Osteoblast (primary cell): ENCODE data around the gene HOXA3. TPM values are rescaled to one million over a fixed set of nuclear protein-coding genes. Genes with fewer than 3 reads are reported as not detected.
A peak's percentile ranks its signal among the peaks of the same experiment; 100 is the strongest.

Source experiments
- DNase-seq: peaks from one replicate; pipeline ENCODE4 v3.0.0; 2011; ENCODE audit warnings: low spot score, mixed read lengths; ENCODE audit not compliant: insufficient read length; ENCODE audit errors: missing footprints
- H2AFZ ChIP-seq: 2 replicates; pipeline ENCODE4 v1.6.0; 2011; ENCODE audit warnings: mild to moderate bottlenecking, low read length
- H3K27ac ChIP-seq: 2 replicates; pipeline ENCODE4 v1.5.1; 2011; ENCODE audit warnings: mild to moderate bottlenecking, low read depth, low read length, moderate library complexity
- H3K27me3 ChIP-seq: 2 replicates; pipeline ENCODE4 v1.6.0; 2012; ENCODE audit warnings: mild to moderate bottlenecking, control low read depth, inconsistent platforms, low read length, moderate library complexity; ENCODE audit not compliant: insufficient read depth
- H3K36me3 ChIP-seq: 2 replicates; pipeline ENCODE4 v1.5.1; 2011; ENCODE audit warnings: mild to moderate bottlenecking, low read length, control low read depth, moderate library complexity; ENCODE audit not compliant: insufficient read depth
- H3K4me1 ChIP-seq: 2 replicates; pipeline ENCODE4 v1.5.1; 2011; ENCODE audit warnings: mild to moderate bottlenecking, low read length, control low read depth, moderate library complexity; ENCODE audit not compliant: insufficient read depth
- H3K4me2 ChIP-seq: 2 replicates; pipeline ENCODE4 v1.6.0; 2011; ENCODE audit warnings: mild to moderate bottlenecking, low read length; ENCODE audit not compliant: insufficient read depth
- H3K4me3 ChIP-seq: fragments of 200-600 bp; sonication (generic); 3 replicates; pipeline ENCODE4 v1.5.1; 2012; ENCODE audit warnings: mild to moderate bottlenecking, low read length, inconsistent platforms; ENCODE audit not compliant: insufficient read depth
- H3K79me2 ChIP-seq: 2 replicates; pipeline ENCODE4 v1.6.0; 2012; ENCODE audit warnings: mild to moderate bottlenecking, low read length, control low read depth, inconsistent platforms; ENCODE audit not compliant: insufficient read depth
- H3K9me3 ChIP-seq: 2 replicates; pipeline ENCODE4 v1.5.1; 2011; ENCODE audit warnings: low read depth, low read length, control low read depth
- H4K20me1 ChIP-seq: 2 replicates; pipeline ENCODE4 v1.6.0; 2012; ENCODE audit warnings: mild to moderate bottlenecking, low read length, control low read depth; ENCODE audit not compliant: insufficient read depth
- total RNA-seq: library from RNA; depleted of rRNA; stranded (reverse); fragments of >200 nt; gene quantifications from 2 replicates; pipeline ENCODE4 v1.2.3, GENCODE V29; 2012
- TF ChIP-seq, protein P1 (sequence below): IDR thresholded peaks from 2 replicates; pipeline ENCODE4 v1.5.1; 2011; ENCODE audit warnings: mild to moderate bottlenecking, low read depth, low read length, moderate library complexity; ENCODE audit errors: extremely low read depth

HOXA3 gene
- total RNA-seq, 1 donor, result 4.0 TPM

DNA sequence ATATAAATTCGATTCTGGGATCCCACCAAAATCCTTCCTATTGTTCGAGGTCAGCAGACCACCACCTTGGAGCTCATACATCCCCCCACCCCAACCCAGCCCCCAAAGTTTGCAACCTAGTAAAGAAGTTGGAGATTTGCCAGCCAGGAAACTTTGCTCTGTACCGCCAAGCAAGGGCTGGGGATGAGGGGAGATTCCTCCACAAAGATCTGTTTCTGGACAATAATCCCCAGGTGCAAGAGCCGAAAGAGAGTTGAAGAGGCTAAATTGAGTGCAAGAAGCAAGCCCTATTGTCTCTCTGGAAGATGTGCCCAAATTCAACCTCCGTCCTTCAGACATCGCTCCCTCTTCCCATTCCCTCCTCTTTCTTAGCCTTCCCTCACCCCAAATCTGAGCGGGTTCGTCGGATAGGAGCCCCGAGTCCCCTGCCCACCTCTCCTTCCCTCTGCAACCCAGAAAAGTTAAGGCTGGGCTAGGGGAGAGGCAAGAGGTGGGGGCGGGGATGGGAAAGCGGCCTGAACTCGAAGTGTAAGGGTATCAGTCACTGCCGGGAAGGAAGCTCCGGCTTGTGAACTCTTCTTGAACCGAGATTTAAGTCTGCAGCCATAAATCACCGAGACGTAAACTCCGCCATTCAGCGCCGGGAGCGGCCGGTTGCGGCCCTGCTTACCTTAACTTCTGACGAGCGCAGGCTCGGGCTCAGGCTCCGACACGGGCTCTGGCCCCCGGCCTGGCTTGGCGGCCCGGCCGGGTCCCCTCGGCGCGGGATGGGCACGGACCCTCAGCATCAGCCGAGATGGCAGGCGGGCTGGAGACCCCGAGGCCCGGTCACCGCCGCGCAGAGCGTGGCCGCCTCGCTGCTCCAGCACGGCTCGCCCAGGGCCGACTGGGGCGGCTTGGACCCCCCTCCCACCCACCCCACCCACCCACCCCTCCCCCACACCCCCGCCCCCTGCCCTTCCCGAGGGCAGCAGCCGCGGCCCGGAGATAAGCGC is 39.1 kb downstream of the HOXA3 start:
- H3K36me3 ChIP-seq, result peaks cover 4% of the 10 kb centered on the region
- H3K9me3 ChIP-seq, result no peaks in the 10 kb centered on the region
- TF ChIP-seq, protein P1, sequence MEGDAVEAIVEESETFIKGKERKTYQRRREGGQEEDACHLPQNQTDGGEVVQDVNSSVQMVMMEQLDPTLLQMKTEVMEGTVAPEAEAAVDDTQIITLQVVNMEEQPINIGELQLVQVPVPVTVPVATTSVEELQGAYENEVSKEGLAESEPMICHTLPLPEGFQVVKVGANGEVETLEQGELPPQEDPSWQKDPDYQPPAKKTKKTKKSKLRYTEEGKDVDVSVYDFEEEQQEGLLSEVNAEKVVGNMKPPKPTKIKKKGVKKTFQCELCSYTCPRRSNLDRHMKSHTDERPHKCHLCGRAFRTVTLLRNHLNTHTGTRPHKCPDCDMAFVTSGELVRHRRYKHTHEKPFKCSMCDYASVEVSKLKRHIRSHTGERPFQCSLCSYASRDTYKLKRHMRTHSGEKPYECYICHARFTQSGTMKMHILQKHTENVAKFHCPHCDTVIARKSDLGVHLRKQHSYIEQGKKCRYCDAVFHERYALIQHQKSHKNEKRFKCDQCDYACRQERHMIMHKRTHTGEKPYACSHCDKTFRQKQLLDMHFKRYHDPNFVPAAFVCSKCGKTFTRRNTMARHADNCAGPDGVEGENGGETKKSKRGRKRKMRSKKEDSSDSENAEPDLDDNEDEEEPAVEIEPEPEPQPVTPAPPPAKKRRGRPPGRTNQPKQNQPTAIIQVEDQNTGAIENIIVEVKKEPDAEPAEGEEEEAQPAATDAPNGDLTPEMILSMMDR, result no peak
- peaks cover 49% of the 10 kb centered on the region for H3K4me1 ChIP-seq
- DNase-seq, result peak; percentile 85
- peak overlapping the region; percentile 97 for H3K27ac ChIP-seq
- H3K4me2 ChIP-seq, result peak overlapping the region; percentile 89
- H4K20me1 ChIP-seq, result peaks cover 16% of the 10 kb centered on the region
- H2AFZ ChIP-seq, result no peak overlapping the region
- H3K4me3 ChIP-seq, result peak overlapping the region; percentile 64
- H3K27me3 ChIP-seq, result no peaks in the 10 kb centered on the region
- peaks cover 22% of the 10 kb centered on the region for H3K79me2 ChIP-seq

DNA sequence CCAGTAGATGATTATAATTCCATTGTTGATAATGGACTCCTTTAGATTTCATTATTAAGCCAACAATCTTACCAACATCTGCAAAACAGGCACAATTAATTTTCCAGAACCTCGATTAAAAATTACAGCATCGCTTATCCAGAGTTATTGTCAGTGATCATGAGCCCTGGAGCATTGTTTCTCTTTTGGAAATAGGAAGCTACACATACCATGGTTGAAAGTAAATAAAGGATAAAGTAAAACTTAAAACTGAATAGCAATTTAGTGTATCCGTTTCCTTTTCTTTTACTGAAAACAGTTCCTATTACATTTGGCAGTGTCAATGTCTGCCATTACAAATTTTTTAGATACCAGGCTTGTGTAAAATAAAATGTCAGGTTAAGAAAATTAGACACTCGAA is 40.0 kb downstream of the HOXA3 start:
- peak; percentile 84 for DNase-seq
- Histone ChIP-seq H3K27me3 (no peaks in the 10 kb centered on the region), H3K27ac (peak overlapping the region; percentile 97), H3K4me1 (peaks cover 49% of the 10 kb centered on the region), H2AFZ (no peak overlapping the region), H3K79me2 (peaks cover 22% of the 10 kb centered on the region), H3K4me3 (peak overlapping the region; percentile 3), H3K4me2 (peak overlapping the region; percentile 89), H3K36me3 (peaks cover 4% of the 10 kb centered on the region), H3K9me3 (no peaks in the 10 kb centered on the region), H4K20me1 (peaks cover 13% of the 10 kb centered on the region)
- TF ChIP-seq, protein P1, result no peak

DNA sequence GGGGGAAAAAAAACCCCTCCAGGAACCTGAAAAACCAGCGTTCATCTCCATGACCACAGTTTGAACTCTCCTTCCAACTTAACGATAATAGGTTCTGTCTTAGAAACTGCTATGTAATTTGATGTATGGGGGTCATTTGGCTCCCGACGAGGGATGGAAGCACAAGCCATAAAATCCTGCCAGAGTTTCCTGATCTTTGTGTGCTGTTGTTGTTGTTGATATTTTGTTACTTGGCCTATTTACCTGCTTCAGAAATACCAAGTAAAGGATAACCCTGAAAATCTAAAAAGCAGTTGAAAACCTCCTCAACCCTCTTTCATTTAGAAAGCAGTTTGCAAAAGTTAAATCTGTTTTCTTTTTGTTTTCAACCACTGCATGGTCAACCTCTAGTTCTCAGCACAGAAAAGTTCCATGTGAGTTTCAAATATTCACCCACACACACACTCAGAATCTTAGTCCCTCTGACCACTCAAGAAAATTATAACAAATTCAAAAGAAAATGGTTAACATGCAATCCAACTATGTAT is 40.6 kb downstream of the HOXA3 start:
- no peak for DNase-seq
- peaks cover 22% of the 10 kb centered on the region for H3K79me2 ChIP-seq
- peak overlapping the region; percentile 60 for H3K4me3 ChIP-seq
- H3K4me1 ChIP-seq, result peaks cover 49% of the 10 kb centered on the region
- no peaks in the 10 kb centered on the region for H3K27me3 ChIP-seq
- peak overlapping the region; percentile 97 for H3K27ac ChIP-seq
- TF ChIP-seq, protein P1, result no peak
- H4K20me1 ChIP-seq, result peaks cover 8% of the 10 kb centered on the region
- no peak overlapping the region for H2AFZ ChIP-seq
- H3K4me2 ChIP-seq, result peak overlapping the region; percentile 89
- no peaks in the 10 kb centered on the region for H3K9me3 ChIP-seq
- H3K36me3 ChIP-seq, result peaks cover 4% of the 10 kb centered on the region
